Tibial nerve (tissue), 4 donors: Measurements from ENCODE around the gene PDE6D. TPM values are rescaled to one million over a fixed set of nuclear protein-coding genes. Genes with fewer than 3 reads are reported as not detected.

Experiments
- DNase-seq, 2 donors: peaks; one replicate each; pipeline ENCODE4 v3.0.0-alpha.2; 2019; ENCODE audit warnings: low spot score in 2 of 2
- H3K27ac ChIP-seq, 4 donors: fragments of 200-600 bp; sonication (generic) in 3 of 4; one replicate each; pipeline ENCODE4 v1.5.1; 2017 to 2019; ENCODE audit warnings: mild to moderate bottlenecking in 1 of 4
- H3K27me3 ChIP-seq, 2 donors: fragments of 200-600 bp; sonication (generic) in 1 of 2; one replicate each; pipeline versions ENCODE4 v1.5.1 to v1.6.0; 2017 to 2019
- H3K36me3 ChIP-seq, 3 donors: fragments of 200-600 bp; sonication (generic); one replicate each; pipeline ENCODE4 v1.5.1; 2018 to 2019
- H3K4me1 ChIP-seq, 4 donors: fragments of 200-600 bp; sonication (generic) in 3 of 4; one replicate each; pipeline ENCODE4 v1.5.1; 2017 to 2019
- H3K4me3 ChIP-seq, 4 donors: fragments of 200-600 bp; sonication (generic) in 3 of 4; one replicate each; pipeline ENCODE4 v1.5.1; 2017 to 2019; ENCODE audit warnings: mild to moderate bottlenecking in 1 of 4, moderate library complexity in 1 of 4
- H3K9me3 ChIP-seq, 4 donors: fragments of 200-600 bp; sonication (generic) in 3 of 4; one replicate each; pipeline ENCODE4 v1.5.1; 2017 to 2019
- CTCF ChIP-seq, 5 experiments: fragments of 200-600 bp in 3 of 5; fragments of 450-650 bp in 2 of 5; sonication (generic) in 3 of 5; IDR thresholded peaks; one replicate each; pipeline ENCODE4 v1.5.1; 2016 to 2019; ENCODE audit warnings: antibody characterized with exemption in 5 of 5, mild to moderate bottlenecking in 3 of 5, moderate library complexity in 2 of 5
- EP300 ChIP-seq, 2 donors: sonication (generic); formaldehyde crosslinking; IDR thresholded peaks; one replicate each; pipeline ENCODE4 v1.6.1; 2017; ENCODE audit warnings: antibody characterized with exemption in 2 of 2, mild to moderate bottlenecking in 1 of 2
- POLR2A ChIP-seq, 2 donors: fragments of 450-650 bp; IDR thresholded peaks; one replicate each; pipeline ENCODE4 v1.6.1; 2017; ENCODE audit warnings: antibody characterized with exemption in 2 of 2, mild to moderate bottlenecking in 2 of 2, moderate library complexity in 2 of 2
- WGBS, 2 donors: methylation state at CpG; one replicate each; pipeline ENCODE4 v1.1.5; 2018; 5-methylcytosine and 5-hydroxymethylcytosine counted together
- total RNA-seq, 4 donors: library from RNA; depleted of rRNA; stranded (reverse); fragments of >200 nt; gene quantifications; one replicate each; pipeline ENCODE4 v1.1.0, GENCODE V29; 2016

Gene PDE6D
- total RNA-seq, 4 donors from 2014 or later = 18.6 to 30.8 (median 26.6) TPM

GRCh38 chr2:231701456-231702373 lies 79.4 kb downstream of the PDE6D start:
- H3K27me3 ChIP-seq = no peaks in the 10 kb centered on the region
- peak overlapping the region in 2 of 4 donors; percentile 9 to 51 for H3K27ac ChIP-seq
- no peak for TF ChIP-seq CTCF (IDR thresholded peaks at IDR 0.05)
- TF ChIP-seq POLR2A (IDR thresholded peaks at IDR 0.05) = no peak
- no peak for TF ChIP-seq EP300 (IDR thresholded peaks at IDR 0.05)
- H3K4me1 ChIP-seq = peaks cover 0 to 54% (median 15%) of the 10 kb centered on the region in 4 donors
- DNase-seq = no peak
- no peaks in the 10 kb centered on the region for H3K9me3 ChIP-seq
- H3K4me3 ChIP-seq = no peak overlapping the region
- no peaks in the 10 kb centered on the region for H3K36me3 ChIP-seq
- 62 to 65% methylated on average over 22 of the region's 22 CpGs for WGBS, 2 donors

- 86 to 89% methylated on average over 9 of the region's 9 CpGs for WGBS, 2 donors
- no peak overlapping the region for H3K27ac ChIP-seq
- no peak for DNase-seq
- TF ChIP-seq POLR2A (IDR thresholded peaks at IDR 0.05) = no peak
- TF ChIP-seq CTCF (IDR thresholded peaks at IDR 0.05) = no peak
- TF ChIP-seq EP300 (IDR thresholded peaks at IDR 0.05) = no peak
- no peaks in the 10 kb centered on the region for H3K9me3 ChIP-seq
- no peaks in the 10 kb centered on the region for H3K36me3 ChIP-seq
- no peaks in the 10 kb centered on the region for H3K27me3 ChIP-seq
- H3K4me3 ChIP-seq = no peak overlapping the region
- H3K4me1 ChIP-seq = peaks cover 0 to 52% (median 4%) of the 10 kb centered on the region in 4 donors
Observed at GRCh38 chr2:231699006-231699405, 82.1 kb downstream of the PDE6D start.

- peaks cover 0 to 31% (median 0%) of the 10 kb centered on the region in 4 donors for H3K4me1 ChIP-seq
- no peak overlapping the region for H3K4me3 ChIP-seq
- no peaks in the 10 kb centered on the region for H3K9me3 ChIP-seq
- no peaks in the 10 kb centered on the region for H3K27me3 ChIP-seq
- TF ChIP-seq CTCF (IDR thresholded peaks at IDR 0.05) (no peak), EP300 (IDR thresholded peaks at IDR 0.05) (peak in 1 of 2 donors; percentile 91)
- DNase-seq = peak; percentile 79 to 93
- H3K27ac ChIP-seq = peak overlapping the region in 2 of 4 donors; percentile 74 to 80
- 42 to 60% methylated on average over 2 of the region's 2 CpGs for WGBS, 2 donors
- no peaks in the 10 kb centered on the region for H3K36me3 ChIP-seq
Observed at GRCh38 chr2:231696004-231696367, 85.1 kb downstream of the PDE6D start.

- no peak for DNase-seq
- no peak overlapping the region for H3K27ac ChIP-seq
- peaks cover 0 to 31% (median 0%) of the 10 kb centered on the region in 4 donors for H3K4me1 ChIP-seq
- WGBS, 2 donors = 84 to 85% methylated on average over 7 of the region's 7 CpGs
- H3K27me3 ChIP-seq = no peaks in the 10 kb centered on the region
- TF ChIP-seq CTCF (IDR thresholded peaks at IDR 0.05) (no peak), EP300 (IDR thresholded peaks at IDR 0.05) (no peak), POLR2A (IDR thresholded peaks at IDR 0.05) (no peak)
- H3K36me3 ChIP-seq = no peaks in the 10 kb centered on the region
- H3K9me3 ChIP-seq = no peaks in the 10 kb centered on the region
- H3K4me3 ChIP-seq = no peak overlapping the region
Observed at GRCh38 chr2:231693956-231694355, 87.1 kb downstream of the PDE6D start.

- no peak for DNase-seq
- 92% methylated on average over 12 to 13 of the region's 13 CpGs for WGBS, 2 donors
- no peak for TF ChIP-seq CTCF (IDR thresholded peaks at IDR 0.05)
- no peaks in the 10 kb centered on the region for H3K36me3 ChIP-seq
- peaks cover 0 to 29% (median 0%) of the 10 kb centered on the region in 4 donors for H3K4me1 ChIP-seq
- H3K27me3 ChIP-seq = no peaks in the 10 kb centered on the region
- H3K9me3 ChIP-seq = no peaks in the 10 kb centered on the region
- H3K4me3 ChIP-seq = no peak overlapping the region
- H3K27ac ChIP-seq = no peak overlapping the region
Observed at GRCh38 chr2:231692847-231693246, 88.2 kb downstream of the PDE6D start.
